SH-SY5Y (cell line): ENCODE results near the gene SCYL3.
A peak's percentile ranks its signal among the peaks of the same experiment; 100 is the strongest.

ENCODE experiments used
- GATA2 ChIP-seq: IDR thresholded peaks from 2 replicates; pipeline ENCODE4 v1.6.1; 2011; ENCODE audit warnings: mild to moderate bottlenecking, low read depth, low read length
- GATA3 ChIP-seq: IDR thresholded peaks from 2 replicates; pipeline ENCODE4 v1.6.1; 2011; ENCODE audit warnings: low read depth, mild to moderate bottlenecking, low read length, moderate library complexity

The SCYL3 gene

GRCh38 chr1:169889871-169890270, 3.8 kb downstream of the SCYL3 start:
- no peak for TF ChIP-seq GATA3
- no peak for TF ChIP-seq GATA2

- TF ChIP-seq GATA3 (no peak), GATA2 (no peak)
These were observed 6.8 kb downstream of the SCYL3 start for GRCh38 chr1:169886931-169887330.

GRCh38 chr1:169886422-169886821, 7.3 kb downstream of the SCYL3 start:
- TF ChIP-seq GATA3 (no peak), GATA2 (no peak)

- no peak for TF ChIP-seq GATA3
- TF ChIP-seq GATA2: no peak
These were observed 8.5 kb downstream of the SCYL3 start for GRCh38 chr1:169885207-169885606.

- TF ChIP-seq GATA3 (no peak), GATA2 (no peak)
These were observed 9.1 kb downstream of the SCYL3 start for GRCh38 chr1:169884634-169885033.

GRCh38 chr1:169882039-169882511, 11.6 kb downstream of the SCYL3 start:
- TF ChIP-seq GATA2: no peak
- no peak for TF ChIP-seq GATA3

GRCh38 chr1:169879034-169879840, 14.5 kb downstream of the SCYL3 start:
- TF ChIP-seq GATA2 (no peak), GATA3 (no peak)

GRCh38 chr1:169878498-169878897, 15.2 kb downstream of the SCYL3 start:
- no peak for TF ChIP-seq GATA3
- TF ChIP-seq GATA2: peak; percentile 44; the same call in 1 of the 2 replicates

- TF ChIP-seq GATA3 (no peak), GATA2 (no peak)
These were observed 15.8 kb downstream of the SCYL3 start for GRCh38 chr1:169877800-169878491.

- TF ChIP-seq GATA2 (no peak), GATA3 (no peak)
These were observed 19.5 kb downstream of the SCYL3 start for GRCh38 chr1:169874229-169874628.

GRCh38 chr1:169873582-169874199, 20.0 kb downstream of the SCYL3 start:
- no peak for TF ChIP-seq GATA3
- TF ChIP-seq GATA2: no peak

GRCh38 chr1:169872906-169873305, 20.8 kb downstream of the SCYL3 start:
- no peak for TF ChIP-seq GATA3
- TF ChIP-seq GATA2: no peak

- TF ChIP-seq GATA3: no peak
- TF ChIP-seq GATA2: no peak
These were observed 24.3 kb downstream of the SCYL3 start for GRCh38 chr1:169869426-169869825.

GRCh38 chr1:169868978-169869377, 24.7 kb downstream of the SCYL3 start:
- TF ChIP-seq GATA3 (no peak), GATA2 (no peak)
